DMS114 treated with DMSO at 0.1 percent for 48 hours (cell line): ENCODE results near the gene OR6C75.
"Not testable (repeated sequence)": the region's sequence is repeated elsewhere in the genome, so short reads cannot be mapped to it uniquely, and the experiment has no call there.

ENCODE experiments used
- DNase-seq: peaks from one replicate; lab custom pipeline; 2025; ENCODE audit not compliant: unreplicated experiment; lab: John Stamatoyannopoulos, UW

OR6C75 gene

GRCh38 chr12:55362675-55363074 is at the start of gene OR6C75:
TSS of gene OR6C75 (plus strand) at chr12:55362975. CDS start at chr12:55365111, 2,136 bp downstream.
- DNase-seq: no peak

GRCh38 chr12:55314043-55314442 is 48.7 kb upstream of the OR6C75 start, which contains the start of gene OR6C1:
TSS of gene OR6C1 (plus strand) at chr12:55314343. CDS start at chr12:55320600, 6,257 bp downstream.
- DNase-seq: no peak

DNA sequence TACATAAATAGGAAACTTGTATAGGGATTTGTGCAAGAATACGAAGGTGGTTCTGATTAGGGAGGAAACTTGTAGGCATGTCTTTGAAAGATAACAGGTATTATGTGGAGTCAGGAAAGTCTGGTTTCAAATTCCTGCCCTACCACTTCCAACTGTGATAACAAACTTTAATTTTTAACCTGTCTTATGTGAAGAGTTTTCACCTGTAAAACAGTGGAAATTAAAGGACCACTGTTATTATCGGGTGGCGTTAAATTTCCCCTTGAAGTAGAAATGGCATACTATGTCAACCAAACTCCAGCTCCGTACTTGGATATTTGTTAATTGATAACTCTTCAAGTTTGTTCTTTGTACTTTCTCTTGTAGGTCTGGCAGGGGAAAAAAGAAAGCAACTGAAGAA is 42.6 kb upstream of the OR6C75 start:
- DNase-seq: no peak

DNA sequence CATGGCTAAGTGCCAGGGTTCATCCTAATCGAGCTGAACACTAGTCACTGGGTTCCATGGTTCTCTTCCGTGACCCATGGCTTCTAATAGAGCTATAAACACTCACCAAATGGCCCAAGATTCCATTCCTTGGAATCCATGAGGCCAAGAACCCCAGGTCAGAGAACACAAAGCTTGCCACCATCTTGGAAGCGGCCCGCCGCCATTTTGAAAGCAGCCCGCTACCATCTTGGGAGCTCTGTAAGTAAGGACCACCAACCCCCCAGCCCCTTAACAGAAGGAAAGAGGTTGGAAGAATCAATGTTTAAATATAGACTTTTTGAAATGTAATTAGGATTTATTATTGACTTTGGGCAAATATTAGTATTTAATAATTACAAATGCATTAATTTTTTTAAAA is 37.0 kb upstream of the OR6C75 start:
- not testable (repeated sequence) for DNase-seq

DNA sequence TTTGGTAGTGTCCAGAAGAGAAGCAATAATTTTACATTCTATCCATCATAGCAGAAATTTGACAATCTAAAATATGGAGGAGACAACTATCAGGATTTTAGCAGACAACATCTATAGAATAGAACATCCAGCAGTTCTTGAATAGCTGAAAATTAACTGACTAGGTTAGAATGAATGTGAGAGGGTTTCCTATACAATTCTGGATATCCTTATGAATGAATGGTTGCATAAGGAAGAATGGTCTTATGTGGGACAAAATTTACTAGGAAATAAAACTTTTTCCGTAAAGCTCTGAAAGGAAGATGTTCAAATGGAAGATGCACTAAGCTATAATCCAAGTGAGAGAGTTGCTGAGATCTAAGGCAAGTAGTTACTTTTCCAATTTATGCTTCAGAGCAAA is 32.3 kb upstream of the OR6C75 start, which contains the start of gene OR6C3:
TSS of gene OR6C3 (plus strand) at position 301 of the 400 bp plus-strand sequence. CDS start 955 bp downstream, outside the sequence.
- no peak for DNase-seq

GRCh38 chr12:55336002-55336401 is 26.8 kb upstream of the OR6C75 start:
- DNase-seq: no peak

- not testable (repeated sequence) for DNase-seq
Measured at GRCh38 chr12:55355338-55355737, 7.4 kb upstream of the OR6C75 start.

GRCh38 chr12:55365086-55365485 is 2.3 kb downstream of the OR6C75 start:
- no peak for DNase-seq

- DNase-seq: no peak
Measured at GRCh38 chr12:55372521-55372920, 9.7 kb downstream of the OR6C75 start.

- DNase-seq: no peak
Measured at GRCh38 chr12:55385891-55386290, 23.1 kb downstream of the OR6C75 start.

DNA sequence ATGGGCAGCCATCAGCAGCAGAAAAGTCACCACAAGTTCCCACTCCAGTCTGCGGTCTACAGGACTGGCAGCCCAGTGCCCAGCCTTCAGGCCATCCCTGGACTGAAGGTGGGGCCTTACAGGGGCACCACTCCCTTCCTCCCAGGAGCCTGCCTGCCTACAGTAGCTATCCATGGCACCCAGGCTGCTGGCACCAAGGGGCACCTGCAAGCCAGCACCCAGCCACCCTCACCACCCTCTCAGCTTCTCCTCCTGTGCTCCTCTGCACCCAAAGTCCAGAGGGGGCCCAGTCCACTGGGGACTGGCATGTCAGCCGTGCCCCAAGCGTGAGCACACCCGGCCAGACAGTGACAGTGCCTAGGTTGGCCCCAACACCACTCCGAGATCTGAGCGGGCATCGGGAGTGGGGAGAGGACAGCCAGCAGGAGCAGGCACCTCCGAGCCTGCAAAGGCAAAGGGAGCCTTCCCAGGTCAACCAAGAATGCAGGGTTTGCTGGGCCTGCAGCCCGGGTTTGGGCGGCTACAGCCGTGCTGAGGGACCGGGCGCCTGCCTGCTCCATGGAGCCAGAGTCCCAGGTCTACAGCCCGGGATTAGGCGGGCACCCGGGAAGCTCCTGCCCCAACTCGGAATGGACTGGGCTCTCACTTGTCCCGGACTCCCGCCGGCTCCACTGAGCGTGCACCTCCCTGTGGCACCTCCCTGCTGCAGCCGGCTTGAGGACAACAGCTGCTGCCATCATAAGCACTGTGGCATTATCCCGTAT is 29.4 kb downstream of the OR6C75 start:
- no peak for DNase-seq

DNA sequence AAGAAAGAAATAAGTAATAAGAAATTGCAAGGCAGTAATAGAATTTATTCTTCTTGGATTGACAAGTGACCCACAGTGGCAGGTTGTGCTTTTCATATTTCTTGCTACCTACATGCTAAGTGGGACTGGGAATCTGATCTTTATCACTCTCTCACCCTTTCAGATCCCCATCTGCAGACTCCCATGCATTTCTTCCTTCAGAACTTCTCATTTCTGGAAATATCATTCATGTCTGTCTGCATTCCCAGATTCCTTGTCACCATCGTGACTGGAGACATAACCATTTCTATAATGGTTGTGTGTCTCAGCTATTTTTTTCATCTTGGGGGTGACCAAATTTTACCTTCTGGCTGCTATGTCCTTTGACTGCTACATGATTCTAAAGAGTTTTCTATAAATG is 33.6 kb downstream of the OR6C75 start:
- DNase-seq: no peak

DNA sequence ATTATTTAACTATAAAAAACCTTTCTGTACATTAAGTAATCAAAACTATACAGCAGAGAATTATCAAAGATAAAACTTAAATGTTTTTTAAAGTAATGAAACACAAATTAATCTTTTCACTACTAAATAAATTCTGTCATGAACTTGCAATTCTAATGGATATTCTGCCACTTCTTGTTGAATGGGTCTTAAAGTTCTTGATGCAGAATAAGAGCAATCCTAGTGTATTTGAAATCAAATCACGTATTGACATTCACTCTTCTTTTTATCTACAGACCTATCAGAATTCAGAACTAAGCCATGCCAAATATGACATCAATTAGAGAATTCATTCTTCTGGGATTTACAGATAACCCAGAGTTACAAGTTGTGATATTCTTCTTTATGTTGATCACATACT is 37.5 kb downstream of the OR6C75 start, which contains the start of gene OR6C65:
TSS of gene OR6C65 (plus strand) at position 301 of the 400 bp plus-strand sequence. CDS start at position 301, 0 bp downstream.
- no peak for DNase-seq

GRCh38 chr12:55407866-55408265 is 45.1 kb downstream of the OR6C75 start:
- no peak for DNase-seq

DNA sequence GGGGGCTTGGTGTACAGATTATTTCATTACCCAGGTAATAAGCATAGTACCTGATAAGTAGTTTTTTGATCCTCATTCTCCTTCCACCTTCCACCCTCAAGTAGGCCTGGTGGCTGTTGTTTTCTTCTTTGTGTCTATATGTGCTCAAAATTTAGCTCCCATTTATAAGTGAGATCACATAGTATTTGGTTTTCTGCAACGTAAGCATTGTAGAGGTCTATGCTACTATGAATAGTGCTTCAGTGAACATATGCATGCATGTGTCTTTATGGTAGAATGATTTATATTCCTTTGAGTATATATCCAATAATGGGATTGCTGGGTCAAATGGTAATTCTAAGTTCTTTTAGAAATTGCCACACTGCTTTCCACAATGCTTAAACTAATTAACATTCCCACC is 46.4 kb downstream of the OR6C75 start:
- not testable (repeated sequence) for DNase-seq

DNA sequence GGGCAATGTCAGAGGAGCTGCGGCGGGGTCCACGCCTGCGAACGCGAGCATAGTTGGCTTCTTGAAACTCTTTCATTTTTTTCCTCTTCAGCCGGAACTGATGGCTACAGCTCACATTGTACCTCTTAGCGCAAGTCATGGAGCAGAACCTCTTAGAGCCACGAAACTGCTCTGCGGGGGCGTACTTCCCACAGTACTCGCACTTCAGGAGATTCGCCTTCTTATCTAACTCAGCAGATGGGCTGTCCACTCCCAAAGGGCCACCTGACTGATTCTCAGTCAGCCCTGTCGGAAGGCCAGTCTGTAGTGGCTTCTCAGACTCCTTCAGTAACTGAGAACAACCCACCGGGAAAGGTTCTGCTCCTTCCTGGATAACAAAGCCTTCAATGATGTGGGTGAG is 49.4 kb downstream of the OR6C75 start:
- not testable (repeated sequence) for DNase-seq

GRCh38 chr12:55413498-55414388 is 51.0 kb downstream of the OR6C75 start:
- not testable (repeated sequence) for DNase-seq

- DNase-seq: not testable (repeated sequence)
Measured at GRCh38 chr12:55414396-55414823, 51.6 kb downstream of the OR6C75 start.

- not testable (repeated sequence) for DNase-seq
Measured at GRCh38 chr12:55414889-55415288, 52.1 kb downstream of the OR6C75 start.

DNA sequence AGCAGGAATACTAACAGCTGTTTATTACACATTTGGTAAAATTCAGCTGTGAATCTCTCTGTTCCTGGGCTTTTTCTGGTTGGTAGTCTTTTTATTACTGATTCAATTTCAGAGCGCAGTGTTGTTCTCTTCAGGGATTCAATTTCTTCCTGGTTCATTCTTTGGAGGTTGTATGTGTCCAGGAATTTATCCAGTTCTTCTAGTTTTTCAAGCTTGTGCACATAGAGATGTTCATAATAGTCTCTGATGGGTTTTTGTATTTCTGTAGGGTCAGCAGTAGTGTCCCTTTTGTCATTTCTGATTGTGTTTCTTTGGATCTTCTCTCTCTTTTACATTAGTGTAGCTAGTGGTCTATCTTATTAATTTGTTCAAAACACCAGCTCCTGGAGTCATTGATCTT is 54.2 kb downstream of the OR6C75 start:
- no peak for DNase-seq
